Measurements from ENCODE around the gene DBP.
A peak's percentile ranks its signal among the peaks of the same experiment; 100 is the strongest.

The DBP gene

DNA sequence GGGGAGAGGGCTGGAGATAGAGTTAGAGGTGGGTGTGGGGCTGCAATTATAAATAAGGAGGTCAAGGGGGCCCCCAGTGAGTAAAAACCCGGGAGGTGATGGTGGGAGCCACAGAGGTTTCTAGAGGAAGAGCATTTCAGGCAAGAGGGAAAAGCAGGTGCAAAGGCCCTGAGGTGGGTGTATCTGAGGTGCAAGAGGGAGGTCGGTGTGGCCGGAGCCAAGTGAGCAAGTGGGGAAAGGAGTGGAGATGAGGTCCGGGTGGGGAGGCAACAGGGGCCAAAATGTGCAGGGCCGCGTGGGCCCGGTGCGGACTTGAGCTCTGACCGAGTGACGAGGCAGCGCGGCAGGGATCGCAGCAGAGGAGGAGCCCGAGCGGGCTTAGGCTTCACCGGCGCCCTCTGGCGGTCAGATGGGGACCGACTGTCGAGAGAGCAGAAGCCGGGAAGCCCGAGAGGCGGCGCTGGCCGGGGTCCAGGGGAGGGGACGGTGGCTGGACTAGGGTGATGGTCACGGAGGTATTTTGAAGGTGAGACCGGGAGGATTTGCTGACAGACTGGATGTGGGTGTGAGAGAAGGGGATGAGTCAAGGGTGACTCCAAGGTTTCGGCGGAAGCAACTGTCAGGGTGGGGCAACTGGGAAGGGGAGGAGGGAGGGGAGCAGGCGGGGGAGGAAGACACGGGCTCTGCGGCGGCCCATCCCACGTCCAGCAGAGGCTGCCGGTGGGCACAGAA lies 48.3 kb downstream of the DBP start:
- H2AFZ ChIP-seq (ENCODE audit: low read length): no peak overlapping the region
- H3K9me3 ChIP-seq (ENCODE audit: low read length): no peaks in the 10 kb centered on the region
- H3K36me3 ChIP-seq (ENCODE audit: insufficient read depth, low read length): no peaks in the 10 kb centered on the region
- no peak overlapping the region for H3K9ac ChIP-seq (ENCODE audit: low read length)
- no peak for TF ChIP-seq EZH2 (IDR thresholded peaks at IDR 0.05; ENCODE audit: borderline replicate concordance, low read length)
- TF ChIP-seq, protein P1, sequence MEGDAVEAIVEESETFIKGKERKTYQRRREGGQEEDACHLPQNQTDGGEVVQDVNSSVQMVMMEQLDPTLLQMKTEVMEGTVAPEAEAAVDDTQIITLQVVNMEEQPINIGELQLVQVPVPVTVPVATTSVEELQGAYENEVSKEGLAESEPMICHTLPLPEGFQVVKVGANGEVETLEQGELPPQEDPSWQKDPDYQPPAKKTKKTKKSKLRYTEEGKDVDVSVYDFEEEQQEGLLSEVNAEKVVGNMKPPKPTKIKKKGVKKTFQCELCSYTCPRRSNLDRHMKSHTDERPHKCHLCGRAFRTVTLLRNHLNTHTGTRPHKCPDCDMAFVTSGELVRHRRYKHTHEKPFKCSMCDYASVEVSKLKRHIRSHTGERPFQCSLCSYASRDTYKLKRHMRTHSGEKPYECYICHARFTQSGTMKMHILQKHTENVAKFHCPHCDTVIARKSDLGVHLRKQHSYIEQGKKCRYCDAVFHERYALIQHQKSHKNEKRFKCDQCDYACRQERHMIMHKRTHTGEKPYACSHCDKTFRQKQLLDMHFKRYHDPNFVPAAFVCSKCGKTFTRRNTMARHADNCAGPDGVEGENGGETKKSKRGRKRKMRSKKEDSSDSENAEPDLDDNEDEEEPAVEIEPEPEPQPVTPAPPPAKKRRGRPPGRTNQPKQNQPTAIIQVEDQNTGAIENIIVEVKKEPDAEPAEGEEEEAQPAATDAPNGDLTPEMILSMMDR (IDR thresholded peaks at IDR 0.05; ENCODE audit: low read length): peak; percentile 94
- H3F3A ChIP-seq (ENCODE audit: insufficient read depth, low read length): no peaks in the 10 kb centered on the region
- H4K20me1 ChIP-seq (ENCODE audit: insufficient read depth, low read length): no peaks in the 10 kb centered on the region
- H3K9me2 ChIP-seq (ENCODE audit: low read depth, low read length): no peaks in the 10 kb centered on the region
- peaks cover 5% of the 10 kb centered on the region for H3K4me1 ChIP-seq (ENCODE audit: insufficient read depth, low read length, severe bottlenecking)
- H3K4me3 ChIP-seq (ENCODE audit: low read depth, low read length, poor library complexity, severe bottlenecking): peak overlapping the region; percentile 26
- H3K27me3 ChIP-seq (ENCODE audit: insufficient read depth, low read length): peaks cover 11% of the 10 kb centered on the region; the same call in 1 of the 2 replicates
- H3K27ac ChIP-seq (ENCODE audit: low read depth, low read length, poor library complexity, severe bottlenecking): no peak overlapping the region
- peak overlapping the region; percentile 2; the same call in 1 of the 2 replicates for H3K4me2 ChIP-seq (ENCODE audit: low read length)
- no peaks in the 10 kb centered on the region for H3K79me2 ChIP-seq (ENCODE audit: insufficient read depth, low read length)

DNA sequence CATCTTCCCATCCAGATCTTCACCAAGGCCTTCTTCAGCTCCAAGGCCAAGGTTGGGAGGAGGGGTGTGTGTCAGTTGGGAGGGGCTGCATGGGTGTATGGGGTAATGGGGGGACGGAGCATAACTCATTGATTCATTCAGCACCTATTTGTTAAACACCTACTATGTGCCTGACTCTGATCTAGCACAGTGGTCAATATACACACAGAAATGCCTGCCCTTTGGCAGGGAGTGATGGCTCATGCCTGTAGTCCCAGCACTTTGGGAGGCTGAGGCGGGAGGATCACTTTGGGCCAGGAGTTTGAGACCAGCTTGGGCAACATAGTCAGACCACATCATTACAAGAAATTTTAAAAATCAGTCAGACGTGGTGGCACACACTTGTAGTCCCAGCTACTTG lies 49.8 kb downstream of the DBP start:
- Histone ChIP-seq H4K20me1 (ENCODE audit: insufficient read depth, low read length) (no peaks in the 10 kb centered on the region), H3K9me3 (ENCODE audit: low read length) (no peaks in the 10 kb centered on the region), H3K4me3 (ENCODE audit: low read depth, low read length, poor library complexity, severe bottlenecking) (no peak overlapping the region), H3K79me2 (ENCODE audit: insufficient read depth, low read length) (no peaks in the 10 kb centered on the region), H3K4me2 (ENCODE audit: low read length) (no peak overlapping the region), H3K9me2 (ENCODE audit: low read depth, low read length) (no peaks in the 10 kb centered on the region), H3K27me3 (ENCODE audit: insufficient read depth, low read length) (peaks cover 11% of the 10 kb centered on the region; the same call in 1 of the 2 replicates), H3K36me3 (ENCODE audit: insufficient read depth, low read length) (no peaks in the 10 kb centered on the region), H3K27ac (ENCODE audit: low read depth, low read length, poor library complexity, severe bottlenecking) (no peak overlapping the region), H3K4me1 (ENCODE audit: insufficient read depth, low read length, severe bottlenecking) (peaks cover 5% of the 10 kb centered on the region), H3F3A (ENCODE audit: insufficient read depth, low read length) (no peaks in the 10 kb centered on the region), H2AFZ (ENCODE audit: low read length) (no peak overlapping the region), H3K9ac (ENCODE audit: low read length) (no peak overlapping the region)
- TF ChIP-seq, protein P1 (IDR thresholded peaks at IDR 0.05; ENCODE audit: low read length): no peak
- TF ChIP-seq EZH2 (IDR thresholded peaks at IDR 0.05; ENCODE audit: borderline replicate concordance, low read length): no peak

DNA sequence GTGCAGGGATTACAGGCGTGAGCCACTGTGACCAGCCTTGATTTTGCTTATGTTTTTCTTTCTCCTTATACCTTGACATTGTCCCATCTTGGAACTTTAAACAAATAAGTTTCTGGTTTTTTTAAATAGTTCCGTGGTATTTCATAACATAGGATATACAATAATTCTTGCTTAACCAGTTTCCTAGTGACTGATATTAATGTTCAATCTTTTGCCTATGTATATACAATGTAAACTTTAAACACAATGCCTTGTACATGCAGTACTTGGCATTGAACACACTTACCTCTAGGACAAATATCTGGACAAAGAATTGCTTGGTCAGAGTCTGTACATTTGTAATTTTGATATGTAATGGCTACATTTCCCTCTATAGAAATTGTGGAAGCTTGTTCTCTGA lies 55.0 kb downstream of the DBP start:
- H3K4me2 ChIP-seq (ENCODE audit: low read length): no peak overlapping the region
- no peaks in the 10 kb centered on the region for H3K4me1 ChIP-seq (ENCODE audit: insufficient read depth, low read length, severe bottlenecking)
- no peaks in the 10 kb centered on the region for H3K79me2 ChIP-seq (ENCODE audit: insufficient read depth, low read length)
- H3F3A ChIP-seq (ENCODE audit: insufficient read depth, low read length): no peaks in the 10 kb centered on the region
- H3K9me2 ChIP-seq (ENCODE audit: low read depth, low read length): no peaks in the 10 kb centered on the region
- H3K27ac ChIP-seq (ENCODE audit: low read depth, low read length, poor library complexity, severe bottlenecking): no peak overlapping the region
- no peak for TF ChIP-seq EZH2 (IDR thresholded peaks at IDR 0.05; ENCODE audit: borderline replicate concordance, low read length)
- TF ChIP-seq, protein P1 (IDR thresholded peaks at IDR 0.05; ENCODE audit: low read length): no peak
- H3K27me3 ChIP-seq (ENCODE audit: insufficient read depth, low read length): 0 out of 2 replicates have a peak, but pooled peaks cover under 1% of the 10 kb centered on the region
- H4K20me1 ChIP-seq (ENCODE audit: insufficient read depth, low read length): no peaks in the 10 kb centered on the region
- no peak overlapping the region for H3K9ac ChIP-seq (ENCODE audit: low read length)
- no peaks in the 10 kb centered on the region for H3K36me3 ChIP-seq (ENCODE audit: insufficient read depth, low read length)
- H2AFZ ChIP-seq (ENCODE audit: low read length): no peak overlapping the region
- no peaks in the 10 kb centered on the region for H3K9me3 ChIP-seq (ENCODE audit: low read length)
- H3K4me3 ChIP-seq (ENCODE audit: low read depth, low read length, poor library complexity, severe bottlenecking): no peak overlapping the region

Measured in OCI-LY1 (cell line).